OCI-LY3 (cell line): Measurements from ENCODE around the gene FHOD3.

ENCODE experiments used
- H2AFZ ChIP-seq: fragments of 200-600, 300-600 bp; shearing (Covaris generic); 2 replicates; pipeline ENCODE4 v1.6.0; 2014; ENCODE audit warnings: antibody characterized with exemption, low read depth, low read length
- H3K27ac ChIP-seq: fragments of 200-600, 300-600 bp; sonication (generic); 2 replicates; pipeline ENCODE4 v1.5.1; 2014; ENCODE audit warnings: mild to moderate bottlenecking, low read length, moderate library complexity, mixed read lengths
- H3K27me3 ChIP-seq: fragments of 200-600, 300-600 bp; sonication (generic); 2 replicates; pipeline ENCODE4 v1.6.1; 2014; ENCODE audit warnings: low read depth, low read length, mixed read lengths
- H3K36me3 ChIP-seq: fragments of 200-600, 300-600 bp; sonication (generic); replicated peaks from 2 replicates; pipeline ENCODE3; 2014; ENCODE audit warnings: low read depth, low read length, mixed read lengths
- H3K4me1 ChIP-seq: fragments of 300-600, 200-600 bp; sonication (generic); 2 replicates; pipeline ENCODE4 v1.6.1; 2014; ENCODE audit warnings: low read length, mixed read lengths
- H3K4me2 ChIP-seq: fragments of 200-600, 300-600 bp; sonication (generic); 2 replicates; pipeline ENCODE4 v1.6.1; 2014; ENCODE audit warnings: low read length, mixed read lengths
- H3K4me3 ChIP-seq: fragments of 300-600, 200-600 bp; sonication (generic); 2 replicates; pipeline ENCODE4 v1.5.1; 2014; ENCODE audit warnings: antibody characterized with exemption, mild to moderate bottlenecking, low read length, moderate library complexity
- H3K79me2 ChIP-seq: fragments of 300-600, 200-600 bp; shearing (Covaris generic); 2 replicates; pipeline ENCODE4 v1.6.1; 2014; ENCODE audit warnings: mild to moderate bottlenecking, low read length, mixed read lengths
- H3K9ac ChIP-seq: fragments of 300-600, 200-600 bp; shearing (Covaris generic); 2 replicates; pipeline ENCODE4 v1.6.0; 2014; ENCODE audit warnings: mild to moderate bottlenecking, low read length, moderate library complexity
- H3K9me3 ChIP-seq: fragments of 200-600, 300-600 bp; shearing (Covaris generic); 2 replicates; pipeline ENCODE4 v1.6.1; 2014; ENCODE audit warnings: low read length, mixed read lengths; ENCODE audit not compliant: insufficient read depth
- H4K20me1 ChIP-seq: fragments of 200-600, 300-600 bp; sonication (generic); 2 replicates; pipeline ENCODE4 v1.6.1; 2016; ENCODE audit warnings: low read length, mixed read lengths; ENCODE audit not compliant: insufficient read depth
- CTCF ChIP-seq: fragments of 200-600, 300-600 bp; sonication (generic); IDR thresholded peaks from 2 replicates; pipeline ENCODE4 v1.5.1; 2014; ENCODE audit warnings: antibody characterized with exemption, low read length, low read depth
- EZH2phosphoT487 ChIP-seq: fragments of 200-600 bp; shearing (Covaris generic); IDR thresholded peaks from 2 replicates; pipeline ENCODE4 v1.6.1; 2018; ENCODE audit warnings: antibody characterized with exemption, mixed run types, low read depth

The FHOD3 gene

GRCh38 chr18:36415625-36416024 is 118.1 kb downstream of the FHOD3 start:
- 0 out of 2 replicates have a peak, but pooled peaks cover 6% of the 10 kb centered on the region for H3K27me3 ChIP-seq
- TF ChIP-seq EZH2phosphoT487 (no peak), CTCF (no peak)
- no peaks in the 10 kb centered on the region for H4K20me1 ChIP-seq
- H3K36me3 ChIP-seq: no peaks in the 10 kb centered on the region
- H3K79me2 ChIP-seq: no peaks in the 10 kb centered on the region
- no peak overlapping the region for H3K9ac ChIP-seq
- no peak overlapping the region for H3K27ac ChIP-seq
- no peak overlapping the region for H3K4me3 ChIP-seq
- no peaks in the 10 kb centered on the region for H3K4me1 ChIP-seq
- no peak overlapping the region for H2AFZ ChIP-seq
- no peaks in the 10 kb centered on the region for H3K9me3 ChIP-seq
- no peak overlapping the region for H3K4me2 ChIP-seq

DNA sequence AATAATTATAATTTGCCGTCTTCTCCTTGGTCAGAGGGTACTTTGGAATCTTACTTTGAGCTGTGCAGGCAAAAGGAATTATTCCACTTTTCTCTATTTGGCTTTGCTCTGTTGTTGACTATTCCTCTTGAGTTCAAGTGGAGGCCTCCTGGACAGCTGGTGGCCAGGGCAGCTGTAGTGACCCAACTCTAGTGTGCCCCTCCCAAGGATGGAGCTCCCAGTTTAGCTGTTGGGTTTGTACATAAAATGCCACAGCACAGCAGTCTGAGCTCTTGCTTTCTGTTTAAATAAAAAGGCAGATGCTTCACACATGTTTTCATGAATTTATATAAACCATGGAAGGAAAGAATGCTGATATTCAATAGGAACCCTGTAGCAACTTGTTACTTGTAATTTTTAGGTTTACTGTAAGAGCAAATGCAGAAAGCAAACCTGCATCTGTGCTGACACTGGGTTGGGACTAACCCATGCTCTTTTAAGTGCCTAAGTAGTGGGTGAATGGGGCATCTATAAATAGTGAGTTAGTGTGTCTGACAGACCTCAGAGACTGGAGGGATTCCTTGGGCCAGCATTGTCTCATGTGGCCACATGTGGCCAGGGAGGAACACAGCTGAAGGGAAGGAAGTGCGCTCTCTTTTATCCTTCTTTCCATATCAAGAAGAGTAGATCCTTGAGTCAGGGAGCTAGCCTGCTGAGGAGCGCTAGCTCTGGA is 121.8 kb downstream of the FHOD3 start:
- H3K36me3 ChIP-seq: no peaks in the 10 kb centered on the region
- no peak overlapping the region for H3K27ac ChIP-seq
- peaks cover 24% of the 10 kb centered on the region for H3K27me3 ChIP-seq
- H3K4me3 ChIP-seq: no peak overlapping the region
- H3K9me3 ChIP-seq: no peaks in the 10 kb centered on the region
- H3K4me2 ChIP-seq: no peak overlapping the region
- no peaks in the 10 kb centered on the region for H3K79me2 ChIP-seq
- no peaks in the 10 kb centered on the region for H3K4me1 ChIP-seq
- no peak for TF ChIP-seq EZH2phosphoT487
- TF ChIP-seq CTCF: no peak
- H2AFZ ChIP-seq: no peak overlapping the region
- H4K20me1 ChIP-seq: no peaks in the 10 kb centered on the region
- H3K9ac ChIP-seq: no peak overlapping the region

GRCh38 chr18:36419900-36420531 is 122.5 kb downstream of the FHOD3 start:
- Histone ChIP-seq H3K79me2 (no peaks in the 10 kb centered on the region), H3K27me3 (peaks cover 29% of the 10 kb centered on the region), H3K4me2 (no peak overlapping the region), H4K20me1 (no peaks in the 10 kb centered on the region), H3K9me3 (no peaks in the 10 kb centered on the region), H3K27ac (no peak overlapping the region), H3K4me3 (no peak overlapping the region), H3K36me3 (no peaks in the 10 kb centered on the region), H2AFZ (no peak overlapping the region), H3K4me1 (no peaks in the 10 kb centered on the region), H3K9ac (no peak overlapping the region)
- TF ChIP-seq EZH2phosphoT487 (no peak), CTCF (no peak)

GRCh38 chr18:36420826-36421225 is 123.3 kb downstream of the FHOD3 start:
- TF ChIP-seq CTCF: no peak
- TF ChIP-seq EZH2phosphoT487: no peak
- H3K4me3 ChIP-seq: no peak overlapping the region
- H3K79me2 ChIP-seq: no peaks in the 10 kb centered on the region
- H3K27me3 ChIP-seq: peaks cover 29% of the 10 kb centered on the region
- H2AFZ ChIP-seq: no peak overlapping the region
- H3K4me1 ChIP-seq: no peaks in the 10 kb centered on the region
- H3K27ac ChIP-seq: no peak overlapping the region
- no peak overlapping the region for H3K4me2 ChIP-seq
- no peaks in the 10 kb centered on the region for H3K36me3 ChIP-seq
- H3K9me3 ChIP-seq: no peaks in the 10 kb centered on the region
- H3K9ac ChIP-seq: no peak overlapping the region
- no peaks in the 10 kb centered on the region for H4K20me1 ChIP-seq
